Activated CD4-positive, alpha-beta T cell treated with anti-CD3 and anti-CD28 coated beads for 24 hours (primary cell): ENCODE measurements around the gene HMGCS2.

Experiments used
- DNase-seq, 2 donors: peaks; one replicate each; pipeline ENCODE4 v3.0.0-alpha.2; 2020; ENCODE audit warnings: low read depth in 2 of 2

HMGCS2 gene

GRCh38 chr1:119762953-119763352 lies 5.8 kb downstream of the HMGCS2 start:
- no peak for DNase-seq

GRCh38 chr1:119762409-119762808 lies 6.3 kb downstream of the HMGCS2 start:
- no peak for DNase-seq

- no peak for DNase-seq
Measured at GRCh38 chr1:119758584-119758983, 10.1 kb downstream of the HMGCS2 start.

- no peak for DNase-seq
Measured at GRCh38 chr1:119752592-119752991, 16.1 kb downstream of the HMGCS2 start.

- DNase-seq: no peak
Measured at GRCh38 chr1:119748040-119748439, 20.7 kb downstream of the HMGCS2 start.

- no peak for DNase-seq
Measured at GRCh38 chr1:119747451-119747850, 21.3 kb downstream of the HMGCS2 start.

- no peak for DNase-seq
Measured at GRCh38 chr1:119745034-119745433, 23.7 kb downstream of the HMGCS2 start.

- no peak for DNase-seq
Measured at GRCh38 chr1:119744598-119744942, 24.1 kb downstream of the HMGCS2 start.

- DNase-seq: peak; percentile 10 to 45
Measured at GRCh38 chr1:119743776-119744597, 24.7 kb downstream of the HMGCS2 start.

GRCh38 chr1:119743308-119743707 lies 25.4 kb downstream of the HMGCS2 start:
- no peak for DNase-seq

- no peak for DNase-seq
Measured at GRCh38 chr1:119742677-119743076, 26.0 kb downstream of the HMGCS2 start.

GRCh38 chr1:119742202-119742601 lies 26.5 kb downstream of the HMGCS2 start:
- DNase-seq: no peak

- DNase-seq: no peak
Measured at GRCh38 chr1:119740896-119741780, 27.6 kb downstream of the HMGCS2 start.

- DNase-seq: no peak
Measured at GRCh38 chr1:119740261-119740660, 28.4 kb downstream of the HMGCS2 start.

GRCh38 chr1:119739150-119739549 lies 29.6 kb downstream of the HMGCS2 start:
- DNase-seq: no peak

GRCh38 chr1:119738100-119738720 lies 30.5 kb downstream of the HMGCS2 start:
- no peak for DNase-seq

- DNase-seq: no peak
Measured at GRCh38 chr1:119737040-119737682, 31.5 kb downstream of the HMGCS2 start.

GRCh38 chr1:119736649-119737039 lies 32.1 kb downstream of the HMGCS2 start:
- DNase-seq: no peak

GRCh38 chr1:119735217-119735616 lies 33.5 kb downstream of the HMGCS2 start:
- DNase-seq: no peak

GRCh38 chr1:119733754-119734153 lies 35.0 kb downstream of the HMGCS2 start:
- no peak for DNase-seq

- DNase-seq: no peak
Measured at GRCh38 chr1:119732465-119733168, 36.1 kb downstream of the HMGCS2 start.
